Transverse colon (tissue), 4 donors: ENCODE data around the gene IL18R1. TPM values are rescaled to one million over a fixed set of nuclear protein-coding genes. Genes with fewer than 3 reads are reported as not detected.

ENCODE experiments used
- DNase-seq: peaks from one replicate; pipeline ENCODE4 v3.0.0-alpha.2; 2019
- H3K27ac ChIP-seq, 4 donors: fragments of 200-600 bp; sonication (generic); 2 replicates each; pipeline ENCODE4 v1.5.1; 2016 to 2018; ENCODE audit warnings: inconsistent platforms in 4 of 4
- H3K27me3 ChIP-seq: fragments of 200-600 bp; sonication (generic); 2 replicates; pipeline ENCODE4 v1.5.1; 2017; ENCODE audit warnings: inconsistent platforms
- H3K36me3 ChIP-seq, 4 donors: fragments of 200-600 bp; sonication (generic); 2 replicates each; pipeline ENCODE4 v1.5.1; 2017 to 2019; ENCODE audit warnings: inconsistent platforms in 4 of 4
- H3K4me1 ChIP-seq, 4 donors: fragments of 200-600 bp; sonication (generic); 2 replicates each; pipeline ENCODE4 v1.5.1; 2017 to 2020; ENCODE audit warnings: inconsistent platforms in 4 of 4
- H3K4me3 ChIP-seq, 4 donors: fragments of 200-600 bp; sonication (generic); 1 replicate in 1 of 4; 2 replicates in 3 of 4; pipeline versions ENCODE4 v1.5.1 to v1.6.1; 2017 to 2019; ENCODE audit warnings: inconsistent platforms in 4 of 4
- H3K9me3 ChIP-seq, 2 donors: fragments of 200-600 bp; sonication (generic); 2 replicates each; pipeline ENCODE4 v1.5.1; 2017 to 2019; ENCODE audit warnings: inconsistent platforms in 2 of 2
- EP300 ChIP-seq: sonication (generic); formaldehyde crosslinking; IDR thresholded peaks from one replicate; pipeline ENCODE4 v1.6.1; 2017; ENCODE audit warnings: antibody characterized with exemption, low read depth
- POLR2A ChIP-seq: fragments of 450-650 bp; IDR thresholded peaks from one replicate; pipeline ENCODE4 v1.6.1; 2016; ENCODE audit warnings: antibody characterized with exemption, mild to moderate bottlenecking, moderate library complexity
- POLR2AphosphoS5 ChIP-seq, 3 donors: sonication (generic); formaldehyde crosslinking; IDR thresholded peaks; one replicate each; pipeline ENCODE4 v1.6.1; 2016; ENCODE audit warnings: antibody characterized with exemption in 3 of 3
- WGBS, 2 donors: methylation state at CpG; one replicate each; pipeline ENCODE4 v1.1.5; 2018; ENCODE audit warnings: low coverage in 1 of 2; 5-methylcytosine and 5-hydroxymethylcytosine counted together
- in situ Hi-C, 4 donors: fragments of 200-750 bp; cut with MboI; loops; one replicate each; pipeline versions ENCODE4 v1.15.0 to v1.15.1; 2017; ENCODE audit warnings: low sequenced_read_pairs in 3 of 4, low pct_ligation_motif_present in 1 of 4, low pct_unique_long_range_greater_than_20kb in 1 of 4
- intact Hi-C: fragments of 100-400 bp; cut with DNase I; formaldehyde crosslinking; loops from one replicate; pipeline ENCODE4 v1.15.1; 2023; ENCODE audit warnings: low total_unique reads
- total RNA-seq, 4 donors: library from RNA; depleted of rRNA; stranded (reverse); fragments of >200 nt; gene quantifications; one replicate each; pipeline ENCODE4 v1.1.0, GENCODE V29; 2016
- TF ChIP-seq, protein P1 (sequence below), 5 experiments: fragments of 200-600 bp in 3 of 5; fragments of 450-650 bp in 2 of 5; sonication (generic) in 3 of 5; IDR thresholded peaks; 1 replicate in 2 of 5; 2 replicates in 3 of 5; pipeline ENCODE4 v1.5.1; 2016 to 2017; ENCODE audit warnings: antibody characterized with exemption in 5 of 5, inconsistent platforms in 3 of 5, mild to moderate bottlenecking in 2 of 5, moderate library complexity in 1 of 5

The IL18R1 gene
- total RNA-seq, 4 donors from 2014 or later = 0.75 to 6.0 (median 2.8) TPM

DNA sequence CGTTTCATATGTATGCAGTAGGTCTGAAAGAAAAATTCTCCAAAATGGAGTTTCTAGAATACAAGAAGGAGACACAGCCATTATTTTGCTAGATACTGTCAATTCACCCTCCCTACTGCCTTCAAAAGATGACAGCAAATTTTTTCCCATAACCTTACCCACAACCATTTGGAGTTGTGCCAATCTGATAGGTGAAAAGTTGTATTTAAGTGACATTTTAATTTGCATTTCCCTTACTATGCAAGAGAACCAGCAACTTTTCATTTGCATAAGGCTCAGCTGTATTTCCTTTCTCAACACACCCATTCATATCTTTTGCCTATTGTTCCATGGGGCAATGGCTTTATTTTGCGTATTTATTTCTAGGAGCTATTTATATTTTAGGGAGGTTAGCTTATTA, 36.0 kb downstream of the IL18R1 start:
- H3K9me3 ChIP-seq = no peaks in the 10 kb centered on the region
- in situ Hi-C loops = no loop called here
- TF ChIP-seq POLR2AphosphoS5 (IDR thresholded peaks at IDR 0.05) = no peak
- TF ChIP-seq, protein P1, sequence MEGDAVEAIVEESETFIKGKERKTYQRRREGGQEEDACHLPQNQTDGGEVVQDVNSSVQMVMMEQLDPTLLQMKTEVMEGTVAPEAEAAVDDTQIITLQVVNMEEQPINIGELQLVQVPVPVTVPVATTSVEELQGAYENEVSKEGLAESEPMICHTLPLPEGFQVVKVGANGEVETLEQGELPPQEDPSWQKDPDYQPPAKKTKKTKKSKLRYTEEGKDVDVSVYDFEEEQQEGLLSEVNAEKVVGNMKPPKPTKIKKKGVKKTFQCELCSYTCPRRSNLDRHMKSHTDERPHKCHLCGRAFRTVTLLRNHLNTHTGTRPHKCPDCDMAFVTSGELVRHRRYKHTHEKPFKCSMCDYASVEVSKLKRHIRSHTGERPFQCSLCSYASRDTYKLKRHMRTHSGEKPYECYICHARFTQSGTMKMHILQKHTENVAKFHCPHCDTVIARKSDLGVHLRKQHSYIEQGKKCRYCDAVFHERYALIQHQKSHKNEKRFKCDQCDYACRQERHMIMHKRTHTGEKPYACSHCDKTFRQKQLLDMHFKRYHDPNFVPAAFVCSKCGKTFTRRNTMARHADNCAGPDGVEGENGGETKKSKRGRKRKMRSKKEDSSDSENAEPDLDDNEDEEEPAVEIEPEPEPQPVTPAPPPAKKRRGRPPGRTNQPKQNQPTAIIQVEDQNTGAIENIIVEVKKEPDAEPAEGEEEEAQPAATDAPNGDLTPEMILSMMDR (IDR thresholded peaks at IDR 0.05) = no peak
- no peak for TF ChIP-seq POLR2A
- no peak for TF ChIP-seq EP300

DNA sequence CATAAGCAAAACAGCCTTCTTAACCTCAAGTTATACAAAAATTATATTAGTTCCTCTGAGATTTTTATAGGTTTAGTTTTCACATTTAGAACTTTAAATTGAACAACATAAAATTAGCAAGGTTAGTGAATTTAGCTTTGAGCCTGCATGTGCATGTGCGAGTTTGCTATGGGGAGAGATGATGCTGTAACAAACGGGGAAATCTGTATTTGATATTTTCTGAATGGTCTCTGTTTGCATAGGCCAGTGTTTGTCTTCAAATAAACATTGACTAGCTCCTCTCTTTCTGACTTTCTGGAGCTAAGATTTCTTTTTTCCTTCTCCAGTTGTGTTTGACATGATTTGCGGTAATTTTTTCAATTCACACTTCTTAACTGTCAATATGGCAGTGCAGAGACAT, 36.5 kb downstream of the IL18R1 start:
- Histone ChIP-seq H3K27ac (no peak overlapping the region), H3K4me3 (no peak overlapping the region), H3K27me3 (no peaks in the 10 kb centered on the region), H3K9me3 (no peaks in the 10 kb centered on the region), H3K36me3 (no peaks in the 10 kb centered on the region), H3K4me1 (no peaks in the 10 kb centered on the region)
- no peak for DNase-seq
- 74 to 89% methylated on average over 3 of the region's 3 CpGs for WGBS, 2 donors
- intact Hi-C loops (no loop called here), in situ Hi-C loops (no loop called here)
- TF ChIP-seq EP300 (no peak), POLR2AphosphoS5 (IDR thresholded peaks at IDR 0.05) (no peak), POLR2A (no peak)
- TF ChIP-seq, protein P1 (IDR thresholded peaks at IDR 0.05) = no peak

More for the DNA sequence above, 36.0 kb downstream of the IL18R1 start:
- Histone ChIP-seq H3K27me3 (no peaks in the 10 kb centered on the region), H3K27ac (no peak overlapping the region), H3K4me3 (no peak overlapping the region), H3K36me3 (no peaks in the 10 kb centered on the region), H3K4me1 (no peaks in the 10 kb centered on the region)
- WGBS, 2 donors = 80 to 90% methylated on average over 2 of the region's 2 CpGs
- intact Hi-C loops = no loop called here
- no peak for DNase-seq

DNA sequence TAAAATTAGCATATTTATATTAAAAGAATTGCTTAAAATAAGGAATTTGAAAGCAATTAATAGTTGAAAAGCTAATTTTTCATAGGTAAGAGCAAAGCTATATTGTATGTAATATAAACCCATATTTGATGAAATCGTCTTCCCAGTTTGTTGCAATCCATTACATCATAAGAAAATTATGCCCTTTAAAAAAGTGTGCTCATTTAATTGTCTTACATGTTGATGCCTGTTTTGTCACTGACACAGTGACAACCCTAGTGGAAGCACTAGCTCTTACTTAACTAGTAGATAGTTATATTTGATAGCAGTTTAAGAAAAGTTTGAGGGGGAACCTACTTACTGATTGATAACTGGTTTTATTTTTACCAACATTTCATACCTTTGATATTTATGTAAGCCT, 37.3 kb downstream of the IL18R1 start:
- H3K4me3 ChIP-seq = no peak overlapping the region
- H3K27me3 ChIP-seq = no peaks in the 10 kb centered on the region
- in situ Hi-C loops (no loop called here), intact Hi-C loops (no loop called here)
- no peak overlapping the region for H3K27ac ChIP-seq
- H3K9me3 ChIP-seq = no peaks in the 10 kb centered on the region
- H3K4me1 ChIP-seq = no peaks in the 10 kb centered on the region
- DNase-seq = no peak
- TF ChIP-seq POLR2A (no peak), POLR2AphosphoS5 (IDR thresholded peaks at IDR 0.05) (no peak), EP300 (no peak)
- TF ChIP-seq, protein P1 (IDR thresholded peaks at IDR 0.05) = no peak
- H3K36me3 ChIP-seq = no peaks in the 10 kb centered on the region
- WGBS, 2 donors = 45 to 69% methylated on average over 1 of the region's 1 CpG

DNA sequence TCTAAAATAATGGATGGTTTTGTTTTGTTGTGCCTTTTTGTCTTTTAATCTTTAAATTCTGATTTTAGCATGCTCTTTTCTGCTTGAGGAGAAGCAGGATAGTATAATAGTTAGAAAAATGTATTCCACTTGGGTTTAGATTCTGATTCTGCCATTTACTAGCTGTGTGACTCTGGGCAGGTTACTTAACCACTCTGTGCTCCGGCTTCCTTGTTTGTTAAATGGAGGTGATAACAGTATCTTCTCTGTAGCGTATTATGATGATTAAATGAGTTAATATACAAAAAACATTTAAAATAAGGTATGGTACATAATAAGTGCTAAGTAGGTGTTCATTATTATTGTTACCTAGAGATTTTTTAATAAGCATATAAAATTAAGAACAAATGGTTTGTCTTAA, 40.4 kb downstream of the IL18R1 start:
- no peak overlapping the region for H3K4me3 ChIP-seq
- no peaks in the 10 kb centered on the region for H3K36me3 ChIP-seq
- no peaks in the 10 kb centered on the region for H3K9me3 ChIP-seq
- DNase-seq = no peak
- H3K27ac ChIP-seq = no peak overlapping the region
- no peak for TF ChIP-seq POLR2AphosphoS5 (IDR thresholded peaks at IDR 0.05)
- TF ChIP-seq, protein P1 (IDR thresholded peaks at IDR 0.05) = no peak
- TF ChIP-seq POLR2A = no peak
- no peak for TF ChIP-seq EP300
- no peaks in the 10 kb centered on the region for H3K4me1 ChIP-seq
- H3K27me3 ChIP-seq = no peaks in the 10 kb centered on the region
- WGBS, 2 donors = 25 to 95% methylated on average over 2 of the region's 2 CpGs
- intact Hi-C loops = no loop called here
- in situ Hi-C loops = no loop called here
